Prostate gland (tissue), 2 donors: ENCODE data around the gene FXR2. TPM values are rescaled to one million over a fixed set of nuclear protein-coding genes. Genes with fewer than 3 reads are reported as not detected.
"Not testable (repeated sequence)": the region's sequence is repeated elsewhere in the genome, so short reads cannot be mapped to it uniquely, and the experiment has no call there.

ENCODE experiments used
- DNase-seq: peaks from one replicate; pipeline ENCODE4 v3.0.0-alpha.2; 2019; ENCODE audit warnings: low spot score
- H3K27ac ChIP-seq, 2 donors: fragments of 200-600 bp; sonication (generic); 2 replicates each; pipeline ENCODE4 v1.5.1; 2017 to 2019
- H3K27me3 ChIP-seq: fragments of 200-600 bp; sonication (generic); replicated peaks from 2 replicates; pipeline ENCODE4 v1.5.1; 2019; ENCODE audit not compliant: insufficient read depth
- H3K36me3 ChIP-seq, 2 donors: fragments of 200-600 bp; sonication (generic); 1 replicate in 1 of 2; 2 replicates in 1 of 2; pipeline versions ENCODE4 v1.5.1 to v1.8.1; 2017 to 2019
- H3K4me1 ChIP-seq: fragments of 200-600 bp; sonication (generic); replicated peaks from 2 replicates; pipeline ENCODE4 v1.5.1; 2019
- H3K4me3 ChIP-seq, 2 donors: fragments of 200-600 bp; sonication (generic); 2 replicates each; pipeline ENCODE4 v1.5.1; 2017 to 2019
- H3K9me3 ChIP-seq: fragments of 200-600 bp; sonication (generic); 2 replicates; pipeline ENCODE4 v1.5.1; 2017
- CTCF ChIP-seq, 4 experiments: fragments of 200-600 bp in 2 of 4; fragments of 450-650 bp in 2 of 4; sonication (generic) in 2 of 4; IDR thresholded peaks; 1 replicate in 3 of 4; 2 replicates in 1 of 4; pipeline ENCODE4 v1.5.1; 2016 to 2019; ENCODE audit warnings: antibody characterized with exemption in 4 of 4, mild to moderate bottlenecking in 2 of 4, moderate library complexity in 2 of 4
- POLR2A ChIP-seq: fragments of 450-650 bp; IDR thresholded peaks from one replicate; pipeline ENCODE4 v1.6.1; 2016; ENCODE audit warnings: antibody characterized with exemption, mild to moderate bottlenecking
- POLR2AphosphoS5 ChIP-seq: sonication (generic); formaldehyde crosslinking; IDR thresholded peaks from one replicate; pipeline ENCODE4 v1.6.1; 2017; ENCODE audit warnings: antibody characterized with exemption
- WGBS: methylation state at CpG from one replicate; pipeline ENCODE4 v1.1.5; 2018; 5-methylcytosine and 5-hydroxymethylcytosine counted together
- intact Hi-C: fragments of 100-400 bp; cut with DNase I; formaldehyde crosslinking; loops from one replicate; pipeline ENCODE4 v1.14.2; 2022
- total RNA-seq, 2 donors: library from RNA; depleted of rRNA; stranded (reverse); fragments of >200 nt; gene quantifications; one replicate each; pipeline ENCODE4 v1.1.0, GENCODE V29; 2016

Gene FXR2
- total RNA-seq, 2 donors from 2014 or later = 27.1 to 51.4 TPM

- Histone ChIP-seq H3K4me1 (no peaks in the 10 kb centered on the region), H3K36me3 (peaks cover 7 to 12% of the 10 kb centered on the region in 2 donors), H3K27me3 (no peaks in the 10 kb centered on the region), H3K27ac (no peak overlapping the region), H3K4me3 (no peak overlapping the region), H3K9me3 (no peaks in the 10 kb centered on the region)
- no peak for DNase-seq
- 90% methylated on average over 4 of the region's 4 CpGs for WGBS
- intact Hi-C loops = no loop called here
- no peak for TF ChIP-seq CTCF (IDR thresholded peaks at IDR 0.05)
- no peak for TF ChIP-seq POLR2AphosphoS5
- TF ChIP-seq POLR2A = no peak
Observed at GRCh38 chr17:7606280-7606679, 8.4 kb downstream of the FXR2 start.

GRCh38 chr17:7597561-7597960, 17.1 kb downstream of the FXR2 start:
- peaks cover 16 to 46% of the 10 kb centered on the region in 2 donors for H3K36me3 ChIP-seq
- H3K4me1 ChIP-seq, H3K4me3 ChIP-seq, H3K27ac ChIP-seq, H3K9me3 ChIP-seq, intact Hi-C loops, DNase-seq, H3K27me3 ChIP-seq: not testable (repeated sequence)
- WGBS = 65% methylated on average over 5 of the region's 5 CpGs

GRCh38 chr17:7593296-7593695, 21.4 kb downstream of the FXR2 start:
- no peak overlapping the region for H3K27ac ChIP-seq
- TF ChIP-seq POLR2A (no peak), CTCF (IDR thresholded peaks at IDR 0.05) (no peak), POLR2AphosphoS5 (no peak)
- no peaks in the 10 kb centered on the region for H3K27me3 ChIP-seq
- peaks cover 5% of the 10 kb centered on the region for H3K4me1 ChIP-seq
- intact Hi-C loops = no loop called here
- no peak for DNase-seq
- no peak overlapping the region for H3K4me3 ChIP-seq
- H3K9me3 ChIP-seq = no peaks in the 10 kb centered on the region
- WGBS = 82% methylated on average over 12 of the region's 12 CpGs
- H3K36me3 ChIP-seq = peaks cover 16 to 24% of the 10 kb centered on the region in 2 donors

- no peak overlapping the region for H3K27ac ChIP-seq
- TF ChIP-seq CTCF (IDR thresholded peaks at IDR 0.05) (no peak), POLR2AphosphoS5 (no peak), POLR2A (no peak)
- H3K4me3 ChIP-seq = no peak overlapping the region
- H3K9me3 ChIP-seq = no peaks in the 10 kb centered on the region
- no peaks in the 10 kb centered on the region for H3K27me3 ChIP-seq
- 93% methylated on average over 23 of the region's 23 CpGs for WGBS
- intact Hi-C loops = no loop called here
- no peak for DNase-seq
- peaks cover 16 to 24% of the 10 kb centered on the region in 2 donors for H3K36me3 ChIP-seq
- peaks cover 7% of the 10 kb centered on the region for H3K4me1 ChIP-seq
Observed at GRCh38 chr17:7592422-7593021, 22.2 kb downstream of the FXR2 start.

GRCh38 chr17:7591596-7591995, 23.1 kb downstream of the FXR2 start:
- TF ChIP-seq POLR2AphosphoS5 (no peak), CTCF (IDR thresholded peaks at IDR 0.05) (no peak), POLR2A (no peak)
- Histone ChIP-seq H3K27ac (no peak overlapping the region), H3K4me1 (peaks cover 7% of the 10 kb centered on the region), H3K4me3 (no peak overlapping the region), H3K9me3 (no peaks in the 10 kb centered on the region), H3K27me3 (no peaks in the 10 kb centered on the region), H3K36me3 (peaks cover 16 to 24% of the 10 kb centered on the region in 2 donors)
- no peak for DNase-seq
- WGBS = 85% methylated on average over 5 of the region's 5 CpGs
- intact Hi-C loops = no loop called here
